Uterus (tissue), 4 donors: Measurements from ENCODE around the gene GNA14. TPM values are rescaled to one million over a fixed set of nuclear protein-coding genes. Genes with fewer than 3 reads are reported as not detected.

ENCODE experiments used
- DNase-seq, 2 donors: peaks; one replicate each; pipeline ENCODE4 v3.0.0-alpha.2; 2019 to 2020
- H3K27ac ChIP-seq, 2 donors: fragments of 200-600 bp; sonication (generic); 1 replicate in 1 of 2; 2 replicates in 1 of 2; pipeline ENCODE4 v1.5.1; 2016 to 2018
- H3K27me3 ChIP-seq, 2 donors: fragments of 200-600 bp; sonication (generic); one replicate each; pipeline ENCODE4 v1.5.1; 2018 to 2019; ENCODE audit warnings: control low read depth in 1 of 2
- H3K36me3 ChIP-seq, 2 donors: fragments of 200-600 bp; sonication (generic); one replicate each; pipeline ENCODE4 v1.5.1; 2019; ENCODE audit warnings: control low read depth in 1 of 2
- H3K4me1 ChIP-seq, 2 donors: fragments of 200-600 bp; sonication (generic); one replicate each; pipeline ENCODE4 v1.5.1; 2018 to 2019; ENCODE audit warnings: control low read depth in 1 of 2
- H3K4me3 ChIP-seq, 2 donors: fragments of 200-600 bp; sonication (generic); 1 replicate in 1 of 2; 2 replicates in 1 of 2; pipeline ENCODE4 v1.5.1; 2018 to 2019; ENCODE audit warnings: mild to moderate bottlenecking in 1 of 2
- H3K9me3 ChIP-seq, 2 donors: fragments of 200-600 bp; sonication (generic); one replicate each; pipeline ENCODE4 v1.5.1; 2019; ENCODE audit warnings: control low read depth in 1 of 2
- CTCF ChIP-seq, 4 experiments: fragments of 200-600 bp in 2 of 4; fragments of 450-650 bp in 2 of 4; sonication (generic) in 2 of 4; IDR thresholded peaks; one replicate each; pipeline ENCODE4 v1.5.1; 2016 to 2019; ENCODE audit warnings: antibody characterized with exemption in 4 of 4, mild to moderate bottlenecking in 2 of 4, moderate library complexity in 1 of 4
- POLR2A ChIP-seq, 2 donors: fragments of 450-650 bp; IDR thresholded peaks; one replicate each; pipeline ENCODE4 v1.6.1; 2016; ENCODE audit warnings: antibody characterized with exemption in 2 of 2, mild to moderate bottlenecking in 1 of 2, moderate library complexity in 1 of 2
- intact Hi-C: fragments of 100-400 bp; cut with DNase I; formaldehyde crosslinking; loops from one replicate; pipeline ENCODE4 v1.15.1; 2023; ENCODE audit warnings: low total_unique reads
- total RNA-seq, 4 donors: library from RNA; depleted of rRNA in 3 of 4; stranded (reverse); fragments of >200 nt in 3 of 4; gene quantifications; one replicate each; pipeline versions ENCODE4 v1.1.0 to v1.2.4, GENCODE V29; 2014 to 2023
- donor health status: DM: yes; HTN: yes; CAD: no.

Gene GNA14
- total RNA-seq, 4 donors from 2014 or later = 11.3 to 23.6 (median 16.2) TPM

- DNase-seq = no peak
- peak overlapping the region in 1 of 2 donors; percentile 4 for H3K27ac ChIP-seq
- intact Hi-C loops = no loop called here
- no peaks in the 10 kb centered on the region for H3K4me1 ChIP-seq
- no peak overlapping the region for H3K4me3 ChIP-seq
- no peaks in the 10 kb centered on the region for H3K36me3 ChIP-seq
- TF ChIP-seq POLR2A (IDR thresholded peaks at IDR 0.05) (no peak), CTCF (IDR thresholded peaks at IDR 0.05) (no peak)
- no peaks in the 10 kb centered on the region for H3K27me3 ChIP-seq
- no peaks in the 10 kb centered on the region for H3K9me3 ChIP-seq
Measured at GRCh38 chr9:77512876-77513275, 135.2 kb downstream of the GNA14 start.

- no peak for DNase-seq
- H3K27me3 ChIP-seq = no peaks in the 10 kb centered on the region
- no peaks in the 10 kb centered on the region for H3K36me3 ChIP-seq
- H3K9me3 ChIP-seq = no peaks in the 10 kb centered on the region
- H3K4me1 ChIP-seq = peaks cover 0 to 4% of the 10 kb centered on the region in 2 donors
- no peak overlapping the region for H3K4me3 ChIP-seq
- intact Hi-C loops = no loop called here
- H3K27ac ChIP-seq = peak overlapping the region; percentile 5 to 47
- TF ChIP-seq POLR2A (IDR thresholded peaks at IDR 0.05) (no peak), CTCF (IDR thresholded peaks at IDR 0.05) (no peak)
Measured at GRCh38 chr9:77511525-77511924, 136.6 kb downstream of the GNA14 start.

- Histone ChIP-seq H3K4me1 (peaks cover 0 to 4% of the 10 kb centered on the region in 2 donors), H3K4me3 (no peak overlapping the region), H3K27me3 (no peaks in the 10 kb centered on the region), H3K9me3 (no peaks in the 10 kb centered on the region), H3K27ac (peak overlapping the region; percentile 17 to 47), H3K36me3 (no peaks in the 10 kb centered on the region)
- intact Hi-C loops = no loop called here
- TF ChIP-seq CTCF (IDR thresholded peaks at IDR 0.05) = no peak
- TF ChIP-seq POLR2A (IDR thresholded peaks at IDR 0.05) = no peak
- peak in 1 of 2 donors; percentile 53 for DNase-seq
Measured at GRCh38 chr9:77510666-77511065, 137.5 kb downstream of the GNA14 start.

- intact Hi-C loops = no loop called here
- Histone ChIP-seq H3K36me3 (no peaks in the 10 kb centered on the region), H3K27ac (peak overlapping the region in 1 of 2 donors; percentile 66), H3K4me3 (no peak overlapping the region), H3K9me3 (no peaks in the 10 kb centered on the region), H3K27me3 (no peaks in the 10 kb centered on the region), H3K4me1 (peaks cover 0 to 4% of the 10 kb centered on the region in 2 donors)
- TF ChIP-seq POLR2A (IDR thresholded peaks at IDR 0.05) (no peak), CTCF (IDR thresholded peaks at IDR 0.05) (no peak)
- DNase-seq = no peak
Measured at GRCh38 chr9:77508396-77508795, 139.7 kb downstream of the GNA14 start.

GRCh38 chr9:77507212-77507961, 140.7 kb downstream of the GNA14 start:
- TF ChIP-seq POLR2A (IDR thresholded peaks at IDR 0.05) (no peak), CTCF (IDR thresholded peaks at IDR 0.05) (no peak)
- intact Hi-C loops = no loop called here
- H3K4me3 ChIP-seq = no peak overlapping the region
- DNase-seq = peak in 1 of 2 donors; percentile 35
- peak overlapping the region; percentile 61 to 66 for H3K27ac ChIP-seq
- H3K36me3 ChIP-seq = no peaks in the 10 kb centered on the region
- H3K9me3 ChIP-seq = no peaks in the 10 kb centered on the region
- peaks cover 0 to 4% of the 10 kb centered on the region in 2 donors for H3K4me1 ChIP-seq
- no peaks in the 10 kb centered on the region for H3K27me3 ChIP-seq
